Activated T-cell treated with anti-CD3 and anti-CD28 coated beads, Interleukin-2, amount 50 U/mL, for 24 hours (primary cell): Measurements from ENCODE around the gene ENDOD1.
A peak's percentile ranks its signal among the peaks of the same experiment; 100 is the strongest.

Source experiments
- DNase-seq: peaks from one replicate; pipeline ENCODE4 v3.0.0-alpha.2; 2020
- H3K27ac Mint-ChIP-seq: 2 replicates; pipeline ENCODE4 v1.8.0; 2020; ENCODE audit warnings: mild to moderate bottlenecking, mixed read lengths
- H3K27me3 Mint-ChIP-seq: 2 replicates; pipeline ENCODE4 v1.8.0; 2020; ENCODE audit warnings: mixed read lengths
- H3K36me3 Mint-ChIP-seq: 2 replicates; pipeline ENCODE4 v1.8.0; 2020; ENCODE audit warnings: low read depth, mixed read lengths
- H3K4me1 Mint-ChIP-seq: 2 replicates; pipeline ENCODE4 v1.8.0; 2020; ENCODE audit warnings: low read depth, mixed read lengths
- H3K4me3 Mint-ChIP-seq: 2 replicates; pipeline ENCODE4 v1.8.0; 2020; ENCODE audit warnings: mild to moderate bottlenecking, moderate library complexity, mixed read lengths
- H3K9me3 Mint-ChIP-seq: 2 replicates; pipeline ENCODE4 v1.8.0; 2020; ENCODE audit warnings: mixed read lengths

ENDOD1 gene

DNA sequence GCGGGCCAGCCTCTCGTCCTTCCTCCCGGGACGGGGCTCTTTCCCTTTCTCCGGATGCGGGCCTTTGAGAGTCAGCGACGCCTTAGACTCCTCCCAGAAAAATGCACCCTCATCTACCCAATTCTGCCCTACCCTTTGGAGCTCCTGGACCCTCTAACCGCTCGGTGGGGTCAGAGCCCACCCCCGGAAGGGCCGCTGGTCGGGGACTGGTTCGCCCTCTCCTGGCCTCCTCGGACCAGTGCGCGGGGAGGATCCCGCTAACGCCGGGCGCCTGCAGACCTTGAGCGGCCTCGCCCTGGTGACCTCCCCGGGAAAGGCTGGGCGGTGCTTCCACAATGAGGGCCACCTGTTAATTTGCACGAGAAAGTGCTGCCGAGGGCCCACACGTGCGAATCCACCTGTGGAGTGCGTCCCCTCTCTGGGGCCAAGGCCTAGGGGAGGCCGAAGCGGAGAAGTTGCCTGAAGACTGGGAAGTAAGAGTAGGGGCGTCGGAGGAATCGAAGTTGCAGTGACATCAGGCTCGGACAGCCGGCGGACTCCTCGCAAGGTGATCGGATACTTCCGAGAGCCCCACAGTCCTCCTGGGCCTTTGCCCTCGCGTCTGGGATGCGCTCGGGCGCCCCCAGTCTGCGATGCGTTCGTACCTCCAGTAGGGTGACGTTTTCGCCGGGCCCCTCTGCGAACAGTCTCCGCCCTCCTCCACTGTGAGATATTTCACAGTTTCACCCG lies 61.5 kb downstream of the ENDOD1 start:
- Mint-ChIP-seq H3K9me3 (no peaks in the 10 kb centered on the region), H3K4me3 (peak overlapping the region; percentile 80), H3K27me3 (peaks cover 7% of the 10 kb centered on the region), H3K36me3 (no peaks in the 10 kb centered on the region), H3K4me1 (peaks cover 54% of the 10 kb centered on the region), H3K27ac (peak overlapping the region; percentile 90)
- peak; percentile 91 for DNase-seq

DNA sequence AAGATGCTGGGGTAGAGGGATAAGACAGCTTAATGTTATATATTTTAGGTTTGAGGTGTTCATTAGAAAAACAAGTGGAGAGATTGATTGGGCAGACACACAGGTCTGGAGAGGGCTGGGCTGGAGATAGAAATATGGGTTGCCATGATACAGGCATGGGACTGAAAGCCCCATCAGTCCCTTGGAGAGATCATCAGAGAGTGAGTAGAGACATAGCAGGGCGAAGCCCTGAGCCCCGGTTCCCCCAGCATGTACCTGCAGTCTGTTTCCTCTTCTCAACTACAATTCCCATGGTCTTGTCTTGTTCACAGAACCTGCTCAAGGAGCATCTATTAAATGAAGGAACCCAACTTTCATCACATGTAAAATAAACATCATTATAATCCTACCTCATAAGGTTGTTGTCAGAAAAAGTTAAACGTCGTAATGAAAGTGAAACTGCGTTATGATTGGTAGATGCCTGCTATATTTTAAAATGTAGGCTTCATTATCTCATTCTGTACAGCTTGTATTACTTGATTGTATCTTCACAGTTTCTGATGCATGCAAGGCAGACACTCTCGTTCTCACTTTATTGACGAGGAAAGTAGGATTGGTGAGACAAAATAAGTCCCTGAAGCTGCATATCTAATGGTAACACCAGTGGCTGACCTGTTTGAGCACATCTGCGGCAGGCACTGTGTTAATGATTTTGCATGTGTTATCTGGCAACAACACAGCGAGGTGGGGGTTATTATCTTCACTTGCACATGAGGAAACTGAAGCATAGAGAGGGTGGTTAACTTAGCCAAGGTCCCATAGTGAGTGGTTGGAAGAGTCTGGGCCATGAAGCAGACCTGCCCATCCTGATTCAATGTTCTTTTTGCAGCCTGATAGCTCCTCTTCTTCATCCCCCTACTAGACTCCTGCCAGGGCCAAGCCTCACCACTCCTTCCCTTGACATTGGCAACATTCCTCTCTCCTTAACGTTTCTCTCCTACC lies 63.5 kb downstream of the ENDOD1 start:
- Mint-ChIP-seq H3K27ac (peak overlapping the region; percentile 92), H3K4me3 (peak overlapping the region; percentile 80)

DNA sequence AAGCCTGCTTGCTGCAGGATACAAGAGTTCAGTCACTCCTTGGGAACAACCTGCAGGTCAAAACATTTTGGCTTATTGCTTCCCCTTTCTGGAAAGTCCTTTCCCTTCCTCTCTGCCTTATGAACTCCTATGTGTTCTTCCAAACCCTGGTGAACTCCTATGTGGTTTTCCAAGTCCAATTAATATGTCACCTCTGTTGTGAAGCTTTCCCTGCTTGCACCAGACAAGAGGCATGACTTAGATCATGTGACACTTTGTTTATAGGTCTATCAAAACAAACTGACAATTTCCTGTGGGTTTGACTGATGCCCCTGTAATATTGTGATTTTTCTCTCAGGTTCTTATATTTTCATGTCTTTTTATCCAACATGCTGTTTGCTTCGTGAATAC lies 64.2 kb downstream of the ENDOD1 start:
- Mint-ChIP-seq H3K4me3 (peak overlapping the region; percentile 80), H3K27ac (peak overlapping the region; percentile 92), H3K36me3 (no peaks in the 10 kb centered on the region), H3K27me3 (peaks cover 3% of the 10 kb centered on the region), H3K9me3 (no peaks in the 10 kb centered on the region), H3K4me1 (peaks cover 64% of the 10 kb centered on the region)
- no peak for DNase-seq

More for the DNA sequence above, 63.5 kb downstream of the ENDOD1 start:
- H3K27me3 Mint-ChIP-seq: peaks cover 3% of the 10 kb centered on the region
- DNase-seq: no peak
- peaks cover 64% of the 10 kb centered on the region for H3K4me1 Mint-ChIP-seq
- H3K9me3 Mint-ChIP-seq: no peaks in the 10 kb centered on the region
- no peaks in the 10 kb centered on the region for H3K36me3 Mint-ChIP-seq

DNA sequence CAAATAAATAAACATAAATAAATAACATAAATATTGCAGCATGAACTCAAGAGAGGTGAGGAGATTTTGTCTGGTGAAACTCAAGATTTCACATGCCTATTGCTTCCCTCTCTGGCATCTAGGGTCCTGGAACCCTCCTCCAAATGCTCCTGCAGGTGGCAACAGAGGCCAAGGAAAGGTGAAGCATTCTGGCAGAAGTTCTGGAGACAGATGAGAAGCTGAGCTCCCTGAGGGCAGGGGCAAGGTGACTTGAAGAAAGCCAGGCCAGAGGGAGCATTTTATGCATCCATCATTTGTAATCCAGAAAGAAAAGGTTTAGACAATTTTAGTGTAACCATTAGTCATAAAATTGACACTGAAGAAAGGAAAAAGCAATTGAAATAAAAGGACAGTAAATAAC lies 64.9 kb downstream of the ENDOD1 start:
- H3K27me3 Mint-ChIP-seq: peaks cover 1% of the 10 kb centered on the region
- no peak overlapping the region for H3K27ac Mint-ChIP-seq
- H3K4me3 Mint-ChIP-seq: no peak overlapping the region
- peak; percentile 68 for DNase-seq
- H3K9me3 Mint-ChIP-seq: no peaks in the 10 kb centered on the region
- H3K36me3 Mint-ChIP-seq: no peaks in the 10 kb centered on the region
- peaks cover 60% of the 10 kb centered on the region for H3K4me1 Mint-ChIP-seq

DNA sequence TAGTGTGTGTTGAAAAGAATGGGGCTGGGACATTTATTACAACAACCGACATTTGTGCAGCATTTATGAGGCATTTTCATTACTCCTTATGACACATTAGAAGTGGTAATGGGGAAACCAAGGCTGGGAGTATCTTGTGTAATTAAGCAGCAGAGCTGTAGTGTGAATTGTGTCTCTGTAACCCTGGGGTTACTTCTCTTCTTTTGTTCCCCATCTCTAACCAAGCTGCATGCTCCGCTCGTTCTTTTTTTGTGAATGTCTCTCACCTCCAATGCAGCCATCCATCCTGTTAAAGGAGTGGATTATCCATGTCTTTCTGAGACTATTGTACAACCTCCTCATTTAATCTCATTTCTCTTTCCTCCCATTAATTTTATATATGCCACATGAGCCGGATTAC lies 65.7 kb downstream of the ENDOD1 start:
- H3K9me3 Mint-ChIP-seq: no peaks in the 10 kb centered on the region
- no peak overlapping the region for H3K27ac Mint-ChIP-seq
- no peak overlapping the region for H3K4me3 Mint-ChIP-seq
- no peak for DNase-seq
- H3K4me1 Mint-ChIP-seq: peaks cover 59% of the 10 kb centered on the region
- no peaks in the 10 kb centered on the region for H3K36me3 Mint-ChIP-seq
- no peaks in the 10 kb centered on the region for H3K27me3 Mint-ChIP-seq

DNA sequence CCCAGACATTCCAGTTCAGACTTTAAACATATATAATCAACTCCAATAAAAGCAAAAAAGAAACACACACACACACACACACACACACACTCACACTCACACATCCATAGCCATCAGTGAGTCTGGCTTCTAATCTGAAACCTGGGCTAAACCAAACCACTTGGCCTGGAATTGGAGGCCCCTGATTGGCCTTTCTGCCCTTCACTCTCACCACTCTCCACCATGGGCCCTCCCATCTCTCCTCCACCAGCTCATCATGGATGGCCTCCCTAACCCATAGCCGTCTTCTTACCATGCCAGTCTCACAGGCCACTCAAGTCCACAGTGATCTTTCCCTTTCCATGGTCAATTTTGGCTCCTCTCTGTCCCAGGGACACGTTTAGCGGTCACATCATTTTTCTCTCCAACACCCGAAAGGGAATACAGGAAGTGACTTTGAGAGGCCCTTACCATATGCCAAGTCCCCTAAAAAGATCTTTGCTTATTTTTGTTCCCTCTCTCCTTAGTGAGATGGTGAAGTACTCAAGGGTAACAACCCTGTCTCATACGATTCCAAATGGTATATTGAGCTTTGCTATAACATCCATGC lies 66.6 kb downstream of the ENDOD1 start:
- H3K27ac Mint-ChIP-seq: no peak overlapping the region
- H3K9me3 Mint-ChIP-seq: no peaks in the 10 kb centered on the region
- no peaks in the 10 kb centered on the region for H3K27me3 Mint-ChIP-seq
- H3K4me3 Mint-ChIP-seq: no peak overlapping the region
- peaks cover 59% of the 10 kb centered on the region for H3K4me1 Mint-ChIP-seq
- DNase-seq: no peak
- H3K36me3 Mint-ChIP-seq: no peaks in the 10 kb centered on the region

DNA sequence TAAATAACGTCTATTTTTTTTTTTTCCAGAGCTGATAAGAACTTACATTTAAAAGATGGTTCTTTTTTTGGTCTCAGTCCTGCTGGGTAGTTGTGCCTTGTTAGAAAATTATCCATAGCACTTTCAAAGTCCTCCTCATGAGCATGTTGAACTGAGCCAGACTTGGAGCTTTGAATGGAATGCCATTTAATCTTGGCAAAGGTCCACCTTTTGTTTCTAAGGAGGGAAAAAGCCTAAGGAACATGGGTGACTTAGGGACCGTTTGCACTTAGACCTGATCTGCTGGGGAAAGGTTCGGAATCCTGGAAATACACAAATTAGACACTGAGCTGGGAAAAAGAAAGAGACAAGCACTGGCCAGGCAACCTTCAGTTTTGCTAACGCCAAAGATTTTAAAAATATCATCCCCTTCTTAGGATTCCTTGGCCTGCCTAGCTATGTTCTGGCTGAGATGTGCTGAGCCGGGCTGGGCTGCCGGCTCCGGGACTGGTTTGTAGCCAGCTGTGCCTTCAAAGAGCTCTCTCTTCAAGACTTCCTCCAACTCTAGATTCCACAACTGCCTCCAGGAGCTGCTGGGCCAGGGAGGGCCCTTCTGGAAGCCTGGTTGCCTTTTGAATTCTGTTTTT lies 67.4 kb downstream of the ENDOD1 start:
- no peaks in the 10 kb centered on the region for H3K9me3 Mint-ChIP-seq
- peaks cover 56% of the 10 kb centered on the region for H3K4me1 Mint-ChIP-seq
- H3K36me3 Mint-ChIP-seq: no peaks in the 10 kb centered on the region
- H3K27ac Mint-ChIP-seq: peak overlapping the region; percentile 4
- H3K27me3 Mint-ChIP-seq: no peaks in the 10 kb centered on the region
- no peak overlapping the region for H3K4me3 Mint-ChIP-seq
- DNase-seq: no peak

DNA sequence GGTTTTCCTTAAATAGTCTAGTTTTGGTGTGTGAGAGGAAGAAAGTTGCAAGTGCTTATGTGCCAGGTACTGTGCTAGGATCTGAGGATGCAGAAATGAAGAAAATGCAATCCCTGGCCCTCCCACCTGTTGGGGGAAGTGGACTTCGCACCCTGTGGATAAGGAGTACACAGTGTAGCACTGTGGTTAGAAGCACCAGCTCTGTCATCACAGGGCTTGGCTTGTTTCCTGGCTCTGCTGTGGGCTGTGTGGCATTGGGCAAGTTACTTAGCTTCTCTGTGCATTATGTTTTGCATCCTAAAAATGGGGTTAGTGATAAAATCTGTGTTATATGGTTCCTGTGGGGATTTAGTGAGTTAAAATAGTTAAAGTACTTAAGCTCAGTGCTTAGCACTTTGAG lies 68.2 kb downstream of the ENDOD1 start:
- H3K9me3 Mint-ChIP-seq: no peaks in the 10 kb centered on the region
- no peak overlapping the region for H3K4me3 Mint-ChIP-seq
- H3K36me3 Mint-ChIP-seq: peaks cover 3% of the 10 kb centered on the region
- no peak for DNase-seq
- H3K27me3 Mint-ChIP-seq: no peaks in the 10 kb centered on the region
- H3K4me1 Mint-ChIP-seq: peaks cover 53% of the 10 kb centered on the region
- H3K27ac Mint-ChIP-seq: no peak overlapping the region

DNA sequence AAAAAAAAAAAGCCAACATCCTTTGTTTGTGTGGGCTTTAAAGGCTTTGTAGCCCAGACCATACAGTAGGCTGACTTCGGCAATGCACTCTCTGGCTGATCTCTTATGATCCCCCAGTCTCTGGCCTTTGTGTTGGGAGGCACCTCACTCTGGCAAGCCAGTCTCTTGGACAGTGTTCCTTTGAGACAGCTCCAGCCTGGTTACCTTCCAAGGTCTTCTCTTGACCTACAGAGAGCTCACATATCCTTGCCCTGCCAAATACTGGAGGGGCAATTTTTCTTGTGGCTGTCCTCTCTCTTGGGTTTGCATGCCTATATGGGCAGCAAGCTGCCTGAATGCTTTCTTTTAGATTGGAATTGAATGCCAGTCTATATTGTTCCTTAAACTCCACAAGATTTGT lies 71.6 kb downstream of the ENDOD1 start:
- no peak overlapping the region for H3K27ac Mint-ChIP-seq
- no peaks in the 10 kb centered on the region for H3K27me3 Mint-ChIP-seq
- DNase-seq: no peak
- H3K4me3 Mint-ChIP-seq: no peak overlapping the region
- H3K4me1 Mint-ChIP-seq: peaks cover 50% of the 10 kb centered on the region
- peaks cover 9% of the 10 kb centered on the region for H3K36me3 Mint-ChIP-seq
- no peaks in the 10 kb centered on the region for H3K9me3 Mint-ChIP-seq

DNA sequence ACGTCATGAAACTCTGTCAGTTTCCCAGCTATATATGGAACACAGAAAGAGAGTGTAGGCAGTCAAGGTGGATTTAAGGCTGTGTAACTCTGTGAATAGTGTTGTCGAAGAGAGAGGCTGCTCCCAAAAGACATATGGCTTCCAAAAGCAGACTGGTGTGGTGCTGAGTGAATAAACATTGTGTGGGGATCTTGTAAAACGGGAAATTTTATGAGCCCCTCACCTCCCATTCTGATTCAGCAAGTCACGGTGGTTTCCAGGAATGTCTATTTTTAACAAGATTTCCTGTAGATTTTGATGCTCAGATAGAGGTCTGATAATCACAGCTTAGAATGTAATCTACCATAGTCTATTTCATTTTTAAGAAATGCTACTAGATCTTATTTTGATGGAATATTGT lies 73.5 kb downstream of the ENDOD1 start:
- Mint-ChIP-seq H3K4me1 (peaks cover 34% of the 10 kb centered on the region), H3K27me3 (no peaks in the 10 kb centered on the region), H3K27ac (peak overlapping the region; percentile 76), H3K9me3 (no peaks in the 10 kb centered on the region), H3K36me3 (peaks cover 9% of the 10 kb centered on the region), H3K4me3 (peak overlapping the region; percentile 12)
- no peak for DNase-seq

DNA sequence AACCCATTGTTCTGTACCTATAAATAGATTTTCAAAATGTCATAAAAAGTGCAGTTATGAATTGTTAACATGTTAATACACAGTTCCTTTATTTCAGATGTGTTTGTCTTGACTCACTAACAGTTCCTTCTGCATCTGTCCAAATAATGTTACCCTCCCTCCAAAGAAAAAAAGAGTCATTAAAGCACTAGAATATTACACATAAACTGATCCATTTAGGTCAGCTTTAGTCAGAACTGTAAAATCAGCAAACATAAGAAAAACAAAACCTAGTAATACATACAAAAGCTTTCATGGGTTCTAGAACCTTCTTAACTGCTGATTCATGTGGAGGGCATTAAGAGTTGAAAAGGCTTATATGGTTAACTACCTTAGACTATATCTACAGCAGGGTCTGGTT lies 76.0 kb downstream of the ENDOD1 start:
- no peak overlapping the region for H3K27ac Mint-ChIP-seq
- H3K9me3 Mint-ChIP-seq: no peaks in the 10 kb centered on the region
- no peak overlapping the region for H3K4me3 Mint-ChIP-seq
- DNase-seq: no peak
- H3K36me3 Mint-ChIP-seq: peaks cover 15% of the 10 kb centered on the region
- H3K27me3 Mint-ChIP-seq: no peaks in the 10 kb centered on the region
- peaks cover 23% of the 10 kb centered on the region for H3K4me1 Mint-ChIP-seq

DNA sequence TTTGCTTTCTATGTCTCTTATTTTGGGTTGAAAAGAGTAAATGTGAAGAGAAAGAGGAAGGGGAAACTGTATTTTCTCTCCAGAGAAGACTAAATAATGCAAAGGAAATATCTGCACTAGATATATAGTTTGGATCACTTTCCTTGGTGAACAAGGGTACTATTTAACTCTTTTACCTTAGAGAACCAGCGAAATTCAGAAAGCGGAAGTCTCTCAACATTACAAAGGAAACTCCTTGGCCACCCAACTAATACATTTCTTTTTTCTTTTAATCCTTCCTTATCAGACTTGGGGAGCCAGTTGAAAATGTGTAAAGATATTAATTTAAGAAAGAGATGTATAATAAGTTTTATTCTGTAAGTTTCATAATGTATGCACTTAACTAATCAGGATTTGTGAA lies 77.1 kb downstream of the ENDOD1 start:
- Mint-ChIP-seq H3K27me3 (no peaks in the 10 kb centered on the region), H3K27ac (no peak overlapping the region), H3K36me3 (peaks cover 21% of the 10 kb centered on the region), H3K4me1 (peaks cover 19% of the 10 kb centered on the region), H3K9me3 (no peaks in the 10 kb centered on the region), H3K4me3 (no peak overlapping the region)
- DNase-seq: no peak

DNA sequence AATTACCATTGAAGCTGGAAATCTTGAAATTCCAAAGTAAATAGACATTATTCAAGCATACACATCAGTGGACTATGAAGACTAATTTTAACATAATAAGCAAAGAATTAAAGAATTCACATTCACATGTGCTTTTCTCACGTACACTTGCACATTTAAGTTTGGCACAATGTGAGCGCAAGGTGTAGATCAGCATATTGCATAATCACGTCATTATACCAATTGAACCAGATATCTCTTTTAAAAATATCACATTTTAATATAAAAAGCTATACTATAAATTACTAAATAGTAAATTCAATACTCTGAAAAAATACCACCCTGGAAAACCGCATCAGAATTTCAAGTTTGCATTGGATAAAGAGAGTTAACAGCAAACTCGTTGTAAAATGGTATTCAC lies 80.6 kb downstream of the ENDOD1 start:
- H3K27ac Mint-ChIP-seq: no peak overlapping the region
- H3K9me3 Mint-ChIP-seq: no peaks in the 10 kb centered on the region
- H3K4me3 Mint-ChIP-seq: no peak overlapping the region
- DNase-seq: no peak
- peaks cover 34% of the 10 kb centered on the region for H3K36me3 Mint-ChIP-seq
- peaks cover 2% of the 10 kb centered on the region for H3K4me1 Mint-ChIP-seq
- H3K27me3 Mint-ChIP-seq: no peaks in the 10 kb centered on the region

DNA sequence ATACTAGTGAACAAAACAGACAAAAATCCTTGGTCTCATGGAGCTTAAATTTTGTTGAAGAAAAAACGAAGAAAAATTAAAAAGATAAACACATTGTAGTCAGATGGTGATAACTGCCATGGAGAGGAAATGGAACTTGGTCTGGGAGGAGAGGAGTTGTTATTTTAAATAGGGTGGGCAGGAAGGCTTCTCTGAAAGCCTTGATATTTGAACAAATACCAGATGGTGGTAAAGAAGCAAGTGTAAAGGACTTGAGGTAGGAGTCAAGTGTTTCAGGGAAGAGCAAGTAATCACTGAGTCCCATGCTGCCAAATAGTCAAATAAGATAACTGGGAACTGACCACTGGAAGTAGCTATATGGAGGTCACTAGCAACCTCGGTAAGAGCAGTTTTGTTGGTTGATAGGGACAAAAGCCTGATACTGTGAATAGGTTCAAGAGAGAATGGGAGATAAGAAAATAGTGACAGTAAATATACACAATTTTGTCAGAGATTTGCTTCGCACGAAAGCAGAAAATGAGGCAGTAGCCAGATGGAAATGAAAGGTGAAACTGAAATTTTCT lies 86.3 kb downstream of the ENDOD1 start:
- peaks cover 68% of the 10 kb centered on the region for H3K36me3 Mint-ChIP-seq
- H3K4me3 Mint-ChIP-seq: no peak overlapping the region
- H3K27me3 Mint-ChIP-seq: no peaks in the 10 kb centered on the region
- no peak for DNase-seq
- peaks cover 2% of the 10 kb centered on the region for H3K4me1 Mint-ChIP-seq
- H3K9me3 Mint-ChIP-seq: no peaks in the 10 kb centered on the region
- H3K27ac Mint-ChIP-seq: peak overlapping the region; percentile 15
